ENCODE measurements around the gene SMIM43. TPM values are rescaled to one million over a fixed set of nuclear protein-coding genes. Genes with fewer than 3 reads are reported as not detected.

SMIM43 gene
- polyA plus RNA-seq, 1 of the 3 experiments (the other 2 are of a cell fraction), result 37.2 TPM

DNA sequence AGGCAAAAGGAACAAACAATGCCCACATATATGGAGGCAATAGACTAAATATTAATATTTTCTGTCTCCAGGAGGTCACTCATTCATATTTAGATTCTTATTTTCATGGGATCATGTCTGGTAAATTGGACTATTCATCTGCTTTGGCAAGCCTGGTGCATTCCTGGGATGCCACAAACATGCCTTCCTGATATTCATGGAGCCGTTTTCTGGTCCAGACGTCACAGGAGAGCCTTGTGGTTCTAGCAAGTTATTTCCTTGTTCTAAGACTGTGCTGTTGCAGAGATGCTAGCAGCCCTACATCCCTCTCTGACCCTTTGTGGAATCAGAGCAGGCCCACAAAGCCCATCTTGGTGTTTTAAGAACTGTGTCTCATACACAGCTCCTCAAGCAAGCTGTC lies 20.0 kb upstream of the SMIM43 start (continued):
- TF ChIP-seq PBX3 (IDR thresholded peaks at IDR 0.05) (peak; percentile 90), EP300 (IDR thresholded peaks at IDR 0.05; ENCODE audit: borderline replicate concordance in 1 of 2, low read depth in 1 of 2, low read length in 1 of 2) (peak; percentile 41 to 98; a peak in 3 of 4 replicates), MEF2A (IDR thresholded peaks at IDR 0.05; ENCODE audit: borderline replicate concordance, low read depth) (peak; percentile 89), RCOR1 (IDR thresholded peaks at IDR 0.05; ENCODE audit: low read length) (no peak), USF1 (IDR thresholded peaks at IDR 0.05; ENCODE audit: borderline replicate concordance, low read depth) (no peak), ELF1 (IDR thresholded peaks at IDR 0.05) (peak; percentile 56; the same call in 1 of the 2 replicates), EZH2phosphoT487 (IDR thresholded peaks at IDR 0.05; ENCODE audit: borderline replicate concordance, low read depth) (no peak), YY1 (IDR thresholded peaks at IDR 0.05; ENCODE audit: low read depth) (peak; percentile 65; the same call in 1 of the 2 replicates)
- TF ChIP-seq, protein P1, sequence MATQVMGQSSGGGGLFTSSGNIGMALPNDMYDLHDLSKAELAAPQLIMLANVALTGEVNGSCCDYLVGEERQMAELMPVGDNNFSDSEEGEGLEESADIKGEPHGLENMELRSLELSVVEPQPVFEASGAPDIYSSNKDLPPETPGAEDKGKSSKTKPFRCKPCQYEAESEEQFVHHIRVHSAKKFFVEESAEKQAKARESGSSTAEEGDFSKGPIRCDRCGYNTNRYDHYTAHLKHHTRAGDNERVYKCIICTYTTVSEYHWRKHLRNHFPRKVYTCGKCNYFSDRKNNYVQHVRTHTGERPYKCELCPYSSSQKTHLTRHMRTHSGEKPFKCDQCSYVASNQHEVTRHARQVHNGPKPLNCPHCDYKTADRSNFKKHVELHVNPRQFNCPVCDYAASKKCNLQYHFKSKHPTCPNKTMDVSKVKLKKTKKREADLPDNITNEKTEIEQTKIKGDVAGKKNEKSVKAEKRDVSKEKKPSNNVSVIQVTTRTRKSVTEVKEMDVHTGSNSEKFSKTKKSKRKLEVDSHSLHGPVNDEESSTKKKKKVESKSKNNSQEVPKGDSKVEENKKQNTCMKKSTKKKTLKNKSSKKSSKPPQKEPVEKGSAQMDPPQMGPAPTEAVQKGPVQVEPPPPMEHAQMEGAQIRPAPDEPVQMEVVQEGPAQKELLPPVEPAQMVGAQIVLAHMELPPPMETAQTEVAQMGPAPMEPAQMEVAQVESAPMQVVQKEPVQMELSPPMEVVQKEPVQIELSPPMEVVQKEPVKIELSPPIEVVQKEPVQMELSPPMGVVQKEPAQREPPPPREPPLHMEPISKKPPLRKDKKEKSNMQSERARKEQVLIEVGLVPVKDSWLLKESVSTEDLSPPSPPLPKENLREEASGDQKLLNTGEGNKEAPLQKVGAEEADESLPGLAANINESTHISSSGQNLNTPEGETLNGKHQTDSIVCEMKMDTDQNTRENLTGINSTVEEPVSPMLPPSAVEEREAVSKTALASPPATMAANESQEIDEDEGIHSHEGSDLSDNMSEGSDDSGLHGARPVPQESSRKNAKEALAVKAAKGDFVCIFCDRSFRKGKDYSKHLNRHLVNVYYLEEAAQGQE (IDR thresholded peaks at IDR 0.05; ENCODE audit: low read depth, low read length), result 0 out of 2 replicates have a peak, but pooled peaks have one; percentile 29

DNA sequence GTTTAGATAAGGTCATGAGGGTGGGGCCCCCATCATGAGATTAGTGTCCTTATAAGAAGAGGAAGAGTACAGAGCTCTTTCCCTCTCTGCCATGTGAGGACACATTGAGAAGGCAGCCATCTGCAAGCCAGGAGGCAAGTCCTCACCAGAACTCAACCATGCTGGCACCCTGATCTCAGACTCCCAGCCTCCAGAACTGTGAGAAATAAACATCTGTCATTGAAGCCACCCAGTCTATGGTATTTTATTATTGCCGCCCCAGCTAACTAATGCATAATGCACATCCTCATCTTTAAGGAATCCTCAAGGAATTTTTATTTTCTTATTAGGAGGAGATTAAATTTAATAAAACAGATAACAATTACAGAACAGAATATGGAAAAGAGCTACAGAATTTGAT lies 19.4 kb upstream of the SMIM43 start:
- no peak overlapping the region for H3K4me3 ChIP-seq (ENCODE audit: low read depth in 2 of 2, low read length in 1 of 2)
- H3K4me2 ChIP-seq, result no peak overlapping the region
- peaks cover 0 to 5% of the 10 kb centered on the region in 2 experiments for H3K36me3 ChIP-seq (replicated peaks in 1 of 2; ENCODE audit: control insufficient read depth in 1 of 2, insufficient read depth in 2 of 2, low read length in 1 of 2)
- H4K20me1 ChIP-seq (ENCODE audit: insufficient read depth), result no peaks in the 10 kb centered on the region
- peak overlapping the region; percentile 27; the same call in 1 of the 2 replicates for H3K9ac ChIP-seq
- WGBS (ENCODE audit: low lambda C conversion rate), result 61% methylated on average over 1 of the region's 1 CpG
- ChIA-PET POLR2A (no interaction called here), CTCF (no interaction called here)
- H3K79me2 ChIP-seq (ENCODE audit: insufficient read depth), result no peaks in the 10 kb centered on the region
- H3K4me1 ChIP-seq (ENCODE audit: control insufficient read depth in 1 of 2, insufficient read depth in 2 of 2, low read depth in 1 of 2, low read length in 1 of 2), result peaks cover 0 to 34% of the 10 kb centered on the region in 2 experiments; a peak in 3 of 4 replicates
- 0 out of 2 replicates have a peak, but pooled peaks cover 6% of the 10 kb centered on the region for H3K9me3 ChIP-seq
- H2AFZ ChIP-seq (ENCODE audit: low read depth), result no peak overlapping the region; the same call in 1 of the 2 replicates
- H3F3A ChIP-seq (replicated peaks; ENCODE audit: insufficient read depth), result peaks cover 44% of the 10 kb centered on the region
- H3K27me3 ChIP-seq (ENCODE audit: insufficient read depth), result no peaks in the 10 kb centered on the region
- DNase-seq, result no peak
- peak overlapping the region; percentile 76 to 89; a peak in 3 of 4 replicates for H3K27ac ChIP-seq (ENCODE audit: low read depth in 2 of 2, low read length in 1 of 2)
- H3K9me2 ChIP-seq, result no peaks in the 10 kb centered on the region
- TF ChIP-seq RCOR1 (IDR thresholded peaks at IDR 0.05; ENCODE audit: low read length) (no peak), EP300 (IDR thresholded peaks at IDR 0.05; ENCODE audit: borderline replicate concordance in 1 of 2, low read depth in 1 of 2, low read length in 1 of 2) (no peak), FOXM1 (IDR thresholded peaks at IDR 0.05; ENCODE audit: low read depth) (no peak), ZBTB33 (IDR thresholded peaks at IDR 0.05; ENCODE audit: borderline replicate concordance, low read depth) (no peak), GATA2 (CRISPR knock-in tag; IDR thresholded peaks at IDR 0.05) (no peak), GABPA (IDR thresholded peaks at IDR 0.05; ENCODE audit: low read depth) (no peak), PBX3 (IDR thresholded peaks at IDR 0.05) (no peak), NRF1 (IDR thresholded peaks at IDR 0.05; ENCODE audit: low read depth, low read length) (no peak), ELF1 (IDR thresholded peaks at IDR 0.05) (no peak), YY1 (IDR thresholded peaks at IDR 0.05; ENCODE audit: low read depth) (no peak), FOXJ3 (CRISPR knock-in tag; IDR thresholded peaks at IDR 0.05) (no peak), CHD2 (IDR thresholded peaks at IDR 0.05; ENCODE audit: low read length, partially characterized antibody) (no peak), USF1 (IDR thresholded peaks at IDR 0.05; ENCODE audit: borderline replicate concordance, low read depth) (no peak), SMC3 (IDR thresholded peaks at IDR 0.05; ENCODE audit: low read depth, low read length) (no peak), MEF2A (IDR thresholded peaks at IDR 0.05; ENCODE audit: borderline replicate concordance, low read depth) (no peak), TEAD4 (IDR thresholded peaks at IDR 0.05; ENCODE audit: borderline replicate concordance, insufficient read depth) (no peak), SIN3A (IDR thresholded peaks at IDR 0.05; ENCODE audit: borderline replicate concordance, low read depth, low read length) (no peak)

Data from SK-N-SH (cell line).